A673 (cell line): ENCODE measurements around the gene GNAT2.

Experiments used
- EZH2 ChIP-seq: fragments of 200-600 bp; sonication (generic); IDR thresholded peaks from 2 replicates; pipeline ENCODE4 v1.6.1; 2017; ENCODE audit warnings: borderline replicate concordance, low read depth, mild to moderate bottlenecking, mixed read lengths, antibody characterized with exemption, low read length; ENCODE audit not compliant: poor library complexity, severe bottlenecking
- TF ChIP-seq, protein P1 (sequence below): fragments of 300-800, 200-600 bp; sonication (generic); conservative IDR thresholded peaks from 2 replicates; pipeline ENCODE4 v1.5.1; 2017; ENCODE audit warnings: low read depth, mild to moderate bottlenecking, antibody characterized with exemption, low read length, moderate library complexity, mixed read lengths

DNA sequence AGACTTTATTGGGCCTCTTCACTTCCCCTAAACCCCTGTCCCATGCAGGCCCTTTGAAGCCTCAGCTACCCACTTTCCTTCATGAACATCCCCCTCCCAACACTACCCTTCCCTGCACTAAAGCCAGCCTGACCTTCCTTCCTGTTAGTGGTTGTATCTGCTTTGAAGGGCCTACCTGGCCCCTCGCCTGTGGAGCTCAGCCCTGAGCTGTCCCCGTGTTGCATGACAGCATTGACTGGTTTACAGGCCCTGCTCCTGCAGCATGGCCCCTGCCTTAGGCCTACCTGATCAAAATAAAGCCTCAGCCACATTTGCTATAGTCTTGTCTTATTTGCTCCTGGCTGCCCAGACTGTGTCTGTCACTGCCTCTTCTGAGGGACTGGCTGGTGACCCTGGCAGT, 42.0 kb upstream of the GNAT2 start:
- TF ChIP-seq, protein P1, sequence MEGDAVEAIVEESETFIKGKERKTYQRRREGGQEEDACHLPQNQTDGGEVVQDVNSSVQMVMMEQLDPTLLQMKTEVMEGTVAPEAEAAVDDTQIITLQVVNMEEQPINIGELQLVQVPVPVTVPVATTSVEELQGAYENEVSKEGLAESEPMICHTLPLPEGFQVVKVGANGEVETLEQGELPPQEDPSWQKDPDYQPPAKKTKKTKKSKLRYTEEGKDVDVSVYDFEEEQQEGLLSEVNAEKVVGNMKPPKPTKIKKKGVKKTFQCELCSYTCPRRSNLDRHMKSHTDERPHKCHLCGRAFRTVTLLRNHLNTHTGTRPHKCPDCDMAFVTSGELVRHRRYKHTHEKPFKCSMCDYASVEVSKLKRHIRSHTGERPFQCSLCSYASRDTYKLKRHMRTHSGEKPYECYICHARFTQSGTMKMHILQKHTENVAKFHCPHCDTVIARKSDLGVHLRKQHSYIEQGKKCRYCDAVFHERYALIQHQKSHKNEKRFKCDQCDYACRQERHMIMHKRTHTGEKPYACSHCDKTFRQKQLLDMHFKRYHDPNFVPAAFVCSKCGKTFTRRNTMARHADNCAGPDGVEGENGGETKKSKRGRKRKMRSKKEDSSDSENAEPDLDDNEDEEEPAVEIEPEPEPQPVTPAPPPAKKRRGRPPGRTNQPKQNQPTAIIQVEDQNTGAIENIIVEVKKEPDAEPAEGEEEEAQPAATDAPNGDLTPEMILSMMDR: no peak
- TF ChIP-seq EZH2: no peak
